ENCODE measurements around the gene SHCBP1L.
"Not testable (repeated sequence)": the region's sequence is repeated elsewhere in the genome, so short reads cannot be mapped to it uniquely, and the experiment has no call there.

The SHCBP1L gene

DNA sequence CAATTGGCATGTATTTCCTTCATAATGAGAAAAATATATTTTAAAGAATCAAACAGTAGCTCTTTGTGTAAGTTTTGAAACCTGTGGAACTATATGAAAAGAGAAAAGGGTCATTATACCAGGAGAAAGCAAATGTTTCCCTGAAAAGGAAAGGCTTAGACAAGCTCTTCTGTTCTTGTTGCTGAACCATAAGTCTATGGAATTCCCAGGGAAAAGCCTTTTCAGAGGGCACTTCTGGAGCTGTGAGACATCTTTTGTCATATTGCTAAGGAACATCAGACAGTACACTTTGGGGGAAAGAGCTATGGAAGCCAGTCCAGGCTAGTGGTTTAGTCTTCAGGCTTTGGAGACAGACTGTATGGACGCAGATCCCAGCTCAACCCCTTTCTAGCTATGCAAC, 12.1 kb upstream of the SHCBP1L start:
- no peak for DNase-seq (ENCODE audit: low read depth)

DNA sequence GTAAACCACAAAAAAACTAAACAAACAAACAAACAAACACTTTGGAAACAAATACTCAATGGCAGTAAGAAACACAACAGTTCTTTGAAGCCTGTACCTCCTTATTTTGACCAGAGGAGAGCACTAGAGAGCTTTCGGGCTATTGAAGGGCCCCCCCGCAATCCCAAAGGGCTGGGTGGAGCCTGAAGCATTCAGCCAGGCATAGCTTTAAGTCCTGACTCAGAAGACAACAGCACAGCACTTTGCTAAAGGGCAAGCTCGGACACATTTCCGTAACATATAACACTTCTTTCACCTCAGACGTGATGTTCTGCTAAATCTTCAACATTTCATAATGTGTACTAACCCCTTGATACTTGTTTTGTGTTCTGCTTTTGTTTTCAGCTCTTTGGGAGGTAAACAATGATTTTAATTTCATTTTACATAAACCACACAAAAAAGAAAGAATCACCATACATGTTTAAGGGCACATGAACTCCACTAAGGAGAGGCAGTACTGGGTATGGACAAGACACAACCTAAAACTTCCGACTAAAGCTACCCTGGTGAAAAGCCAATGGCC, 9.7 kb upstream of the SHCBP1L start:
- peak; percentile 93 for DNase-seq (ENCODE audit: low read depth)

DNA sequence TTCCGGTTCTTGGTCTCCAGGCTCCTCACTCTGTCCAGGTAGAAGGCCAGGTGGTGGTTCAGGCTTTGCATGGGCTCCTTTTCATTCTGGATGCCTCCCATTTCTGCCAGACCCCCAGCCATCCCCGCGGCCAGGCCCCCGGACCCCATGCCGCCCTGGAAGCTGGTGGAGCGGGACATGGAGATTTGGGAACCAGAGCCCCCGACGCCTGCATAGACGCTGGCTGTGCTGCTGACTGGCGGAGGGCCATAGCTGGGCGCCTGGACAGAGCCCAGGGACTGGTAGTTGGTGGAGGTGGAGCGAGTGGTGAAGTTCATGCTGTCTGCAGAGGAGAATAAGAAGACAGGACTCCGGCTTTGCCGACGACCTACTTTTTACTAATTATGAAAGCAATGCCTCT, 7.1 kb upstream of the SHCBP1L start:
- no peak for DNase-seq (ENCODE audit: low read depth)

DNA sequence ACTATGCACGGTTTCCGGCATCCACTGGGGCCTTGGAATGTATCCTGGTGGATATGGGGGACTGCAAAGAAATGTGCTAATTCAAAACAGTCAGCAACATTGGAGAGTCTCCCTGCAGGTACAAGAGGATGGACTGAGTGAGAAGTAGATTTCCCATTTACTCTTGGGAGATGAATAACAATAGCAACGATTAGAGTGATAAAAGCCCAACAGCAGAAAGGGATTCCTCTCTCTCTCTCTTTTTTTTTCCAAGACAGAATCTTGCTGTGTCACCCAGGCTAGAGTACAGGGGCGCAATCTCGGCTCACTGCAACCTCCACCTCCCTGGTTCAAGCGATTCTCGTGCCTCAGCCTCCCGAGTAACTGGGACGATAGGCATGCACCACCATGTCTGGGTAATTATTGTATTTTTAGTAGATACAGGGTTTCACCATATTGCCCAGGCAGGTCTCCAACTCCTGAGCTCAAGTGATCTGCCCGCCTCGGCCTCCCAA, 5.0 kb upstream of the SHCBP1L start:
- DNase-seq (ENCODE audit: low read depth) = no peak

DNA sequence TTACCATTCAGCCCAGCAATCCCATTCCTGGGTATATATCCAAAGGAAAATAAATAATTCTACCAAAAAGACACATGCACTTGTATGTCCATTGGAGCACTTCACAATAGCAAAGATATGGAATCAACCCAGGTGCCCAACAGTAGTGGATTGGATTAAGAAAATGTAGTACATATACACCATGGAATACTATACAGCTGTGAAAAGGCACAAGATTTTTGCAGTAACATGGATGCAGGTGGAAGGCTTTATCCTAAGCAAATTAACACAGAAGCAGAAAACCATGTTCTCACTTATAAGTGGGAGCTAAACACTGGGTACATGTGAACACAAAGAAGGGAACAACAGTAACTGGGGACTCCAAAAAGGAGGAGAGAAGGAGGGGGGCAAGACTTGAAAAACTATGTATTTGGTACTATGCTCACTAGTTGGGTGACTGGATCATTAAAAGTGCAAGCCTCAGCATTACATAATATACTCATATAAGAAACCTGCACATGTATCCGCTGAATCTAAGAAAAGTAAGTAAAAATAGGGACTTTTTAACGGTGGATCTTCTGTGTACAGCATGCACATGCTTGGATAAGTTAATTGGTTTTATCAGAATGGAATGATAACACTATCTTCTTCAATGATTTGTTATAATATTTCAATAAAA, 3.9 kb upstream of the SHCBP1L start:
- no peak for DNase-seq (ENCODE audit: low read depth)

DNA sequence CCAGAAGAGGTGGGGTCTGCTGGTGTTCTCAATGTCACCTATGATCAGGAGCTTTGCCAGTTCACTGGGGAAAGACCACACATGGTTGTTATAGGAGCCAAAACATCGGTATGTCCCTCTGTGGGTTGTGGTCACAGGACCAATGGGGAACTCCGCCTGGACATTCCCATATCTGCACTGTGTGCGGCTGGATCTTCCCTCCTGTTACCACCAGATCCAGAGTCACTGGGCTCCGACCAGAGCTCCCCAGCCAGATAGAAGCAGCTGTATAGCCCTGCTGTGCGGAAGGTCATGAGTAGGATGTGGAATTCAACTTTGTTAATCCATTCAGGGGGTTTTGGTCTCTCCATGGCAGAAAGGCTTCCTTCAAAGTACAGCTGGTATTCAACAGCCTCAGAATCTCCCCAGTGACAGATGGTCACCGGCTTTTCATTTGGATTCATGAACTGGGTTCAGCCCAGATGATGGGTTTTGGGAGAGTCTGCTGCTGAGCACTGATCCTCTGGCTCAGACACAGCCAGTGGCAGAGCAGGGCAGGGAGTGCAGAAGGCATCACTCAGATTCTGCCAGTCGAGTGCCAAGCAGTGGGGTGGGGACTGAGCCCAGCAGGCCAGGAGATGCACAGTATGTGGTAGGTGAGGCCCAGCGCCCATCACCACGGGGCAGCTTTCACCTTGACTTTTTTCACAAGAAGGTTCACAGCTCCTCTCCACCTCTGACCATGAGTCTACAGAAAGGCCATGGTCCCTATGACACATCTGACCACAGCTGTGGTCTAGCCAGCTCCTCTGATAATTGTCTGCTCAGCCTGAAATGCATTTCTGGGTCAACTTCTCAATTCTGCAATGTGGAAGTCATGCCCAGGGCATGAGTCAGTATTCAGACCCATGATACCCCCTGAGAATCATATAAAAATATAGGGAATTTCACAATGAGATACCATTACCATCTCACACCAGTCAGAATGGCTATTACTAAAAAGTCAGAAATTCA, 2.9 kb upstream of the SHCBP1L start:
- DNase-seq (ENCODE audit: low read depth) = peak; percentile 96

DNA sequence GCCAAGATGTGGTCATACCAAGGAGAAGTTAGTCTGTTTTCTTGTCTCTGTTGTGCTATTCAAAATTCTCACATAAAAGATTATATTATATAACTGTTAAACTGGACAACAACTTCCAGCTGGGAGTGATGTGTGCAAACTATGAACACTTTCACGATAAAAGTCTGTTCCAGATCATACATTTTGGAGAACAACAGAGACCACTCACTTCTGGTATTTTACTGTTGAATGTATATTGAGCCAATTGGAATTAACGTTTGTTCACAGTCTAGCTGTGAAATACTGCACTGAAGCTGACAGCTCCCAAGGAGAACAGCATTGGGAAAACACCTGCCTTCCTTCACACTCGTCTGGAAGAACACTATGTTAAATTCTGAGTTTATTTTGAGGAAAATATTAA, 860 bp upstream of the SHCBP1L start:
- DNase-seq (ENCODE audit: low read depth) = no peak

DNA sequence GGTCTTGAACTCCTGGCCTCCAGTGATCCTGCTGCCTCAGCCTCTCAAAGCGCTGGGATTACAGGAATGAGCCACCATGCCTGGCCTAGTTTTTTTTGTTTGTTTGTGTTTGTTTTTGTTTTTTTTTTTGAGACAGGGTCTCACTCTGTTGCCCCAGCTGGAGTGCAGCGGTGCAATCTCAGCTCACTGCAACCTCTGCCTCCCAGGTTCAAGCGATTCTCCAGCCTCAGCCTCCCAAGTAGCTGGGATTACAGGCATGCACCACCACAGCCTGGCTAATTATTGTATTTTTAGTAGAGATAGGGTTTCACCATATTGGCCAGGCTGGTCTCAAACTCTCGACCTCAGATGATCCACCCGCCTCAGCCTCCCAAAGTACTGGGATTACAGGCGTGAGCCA, 9.6 kb downstream of the SHCBP1L start:
- DNase-seq (ENCODE audit: low read depth) = not testable (repeated sequence)

DNA sequence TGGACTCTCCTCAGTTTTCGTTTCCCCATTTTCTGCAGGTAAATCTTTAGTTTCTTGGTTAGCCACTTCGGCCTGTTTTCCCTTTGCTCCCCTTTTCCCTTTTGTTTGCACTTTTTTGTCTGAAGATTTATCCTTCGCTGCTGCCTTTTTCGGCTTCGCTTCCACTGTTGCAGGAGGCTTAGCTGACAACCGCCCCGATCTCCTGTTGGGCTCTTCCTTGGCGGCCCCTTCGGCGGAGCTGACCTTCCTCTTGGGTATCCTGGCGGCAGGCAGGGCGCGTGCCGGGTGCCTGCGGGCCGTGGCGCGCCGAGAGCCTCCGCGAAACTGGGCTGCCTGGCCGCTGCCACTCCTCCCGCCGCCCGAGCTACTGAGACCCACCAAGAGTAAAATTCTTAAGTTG, 10.8 kb downstream of the SHCBP1L start:
- peak; percentile 8 for DNase-seq (ENCODE audit: low read depth)

DNA sequence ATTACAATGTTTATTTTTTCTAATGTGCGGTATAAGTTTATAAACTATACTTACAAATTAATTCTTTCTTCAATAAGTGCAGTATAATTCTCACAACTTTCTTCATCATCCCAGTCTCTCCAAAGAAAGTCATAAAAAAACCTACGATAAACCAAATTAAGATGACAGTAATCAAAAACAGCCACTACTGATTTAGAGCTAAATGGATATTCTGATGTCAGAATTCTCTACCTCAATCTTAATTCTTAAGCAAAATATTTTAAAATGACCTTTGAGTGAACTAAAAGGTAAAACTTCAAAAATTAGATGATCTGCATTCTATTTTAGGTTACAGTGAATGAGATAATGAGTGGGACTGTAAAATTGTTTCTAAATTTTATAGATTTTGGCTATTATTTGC, 13.6 kb downstream of the SHCBP1L start:
- no peak for DNase-seq (ENCODE audit: low read depth)

DNA sequence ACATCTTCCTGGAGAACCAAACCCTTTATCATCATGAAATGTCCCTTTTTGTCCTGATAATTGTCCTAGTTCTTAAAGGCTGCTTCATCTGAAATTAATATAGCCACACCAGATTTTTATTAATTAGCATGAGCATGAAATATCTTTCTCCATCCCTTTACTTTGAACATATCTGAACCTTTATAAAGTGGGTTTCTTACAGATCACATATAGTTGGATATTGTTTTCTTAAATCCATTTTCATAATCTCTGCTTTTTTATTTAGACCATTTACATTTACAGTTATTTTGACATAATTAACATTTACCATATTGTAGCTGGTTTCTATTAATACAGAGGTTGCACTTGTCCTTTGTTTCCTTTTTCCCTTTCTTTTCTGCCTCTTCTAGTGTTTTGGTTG, 17.2 kb downstream of the SHCBP1L start:
- DNase-seq (ENCODE audit: low read depth) = no peak

DNA sequence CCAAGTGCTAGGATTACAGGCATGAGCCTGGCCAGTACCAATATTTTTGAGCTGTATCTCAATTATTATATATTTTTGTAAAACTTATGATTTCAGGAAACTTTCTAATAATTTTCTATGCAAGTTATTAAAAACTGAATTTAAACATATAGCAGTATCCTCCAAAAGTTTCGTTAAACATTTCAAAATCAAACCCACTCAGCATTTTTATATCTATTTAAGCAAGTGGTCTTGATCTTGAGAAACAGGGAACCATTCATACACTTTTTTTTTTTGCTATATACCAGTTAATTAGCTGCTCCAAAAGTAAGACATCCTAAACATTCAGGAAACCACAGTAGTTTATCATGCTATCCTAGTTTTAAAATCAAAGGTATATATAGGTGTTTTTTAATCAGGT, 22.0 kb downstream of the SHCBP1L start:
- DNase-seq (ENCODE audit: low read depth) = no peak

DNA sequence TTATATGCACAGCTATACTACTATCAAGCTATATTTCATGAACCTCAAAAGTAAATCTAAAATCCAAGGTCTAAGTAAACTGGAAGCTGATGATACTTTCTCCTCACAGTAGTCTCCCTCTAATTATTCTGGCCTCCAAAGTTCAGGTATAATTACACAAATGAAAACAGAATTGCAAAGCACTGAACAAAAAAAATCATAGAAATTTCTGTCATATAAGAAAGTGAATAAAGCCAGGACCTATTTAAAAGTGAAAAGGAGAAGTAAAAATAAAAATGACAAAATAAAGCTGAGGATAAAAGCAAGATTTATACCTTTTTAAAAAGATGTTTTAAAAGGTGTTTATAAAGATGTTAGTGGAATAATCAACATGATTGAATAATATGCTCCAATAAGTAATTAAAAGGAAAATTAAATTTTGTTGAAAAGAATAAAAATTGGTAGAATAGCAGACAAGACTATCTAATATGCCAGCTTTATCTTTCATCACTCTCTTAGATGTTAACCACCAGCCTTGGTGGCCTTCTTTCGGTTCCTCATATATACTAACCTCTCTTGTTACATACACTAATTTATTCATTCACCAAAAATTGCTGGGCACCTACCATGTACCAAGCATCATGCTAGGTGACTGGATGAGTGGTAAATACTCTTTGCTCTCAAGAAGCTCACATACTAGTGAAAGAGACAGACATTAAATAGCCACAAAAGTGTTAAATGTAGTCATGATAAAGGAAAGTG, 25.1 kb downstream of the SHCBP1L start:
- DNase-seq (ENCODE audit: low read depth) = no peak

DNA sequence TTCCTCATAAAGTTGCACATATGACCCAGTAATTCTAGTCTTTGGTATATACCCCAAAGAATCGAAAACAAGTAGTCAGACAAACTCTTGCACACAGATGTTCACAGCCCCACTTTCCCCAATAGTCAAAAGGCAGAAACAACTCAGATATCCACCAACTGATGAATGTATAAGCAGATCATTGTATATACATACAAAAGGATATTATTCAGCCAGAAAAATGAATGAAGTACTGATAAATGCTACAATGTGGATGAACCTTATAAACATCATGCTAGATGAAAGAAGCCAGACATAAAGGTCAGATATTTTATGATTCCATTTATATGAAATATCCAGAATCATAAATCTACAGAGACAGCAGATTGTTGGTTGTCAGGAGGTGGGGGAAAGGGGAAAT, 27.3 kb downstream of the SHCBP1L start:
- DNase-seq (ENCODE audit: low read depth) = no peak

DNA sequence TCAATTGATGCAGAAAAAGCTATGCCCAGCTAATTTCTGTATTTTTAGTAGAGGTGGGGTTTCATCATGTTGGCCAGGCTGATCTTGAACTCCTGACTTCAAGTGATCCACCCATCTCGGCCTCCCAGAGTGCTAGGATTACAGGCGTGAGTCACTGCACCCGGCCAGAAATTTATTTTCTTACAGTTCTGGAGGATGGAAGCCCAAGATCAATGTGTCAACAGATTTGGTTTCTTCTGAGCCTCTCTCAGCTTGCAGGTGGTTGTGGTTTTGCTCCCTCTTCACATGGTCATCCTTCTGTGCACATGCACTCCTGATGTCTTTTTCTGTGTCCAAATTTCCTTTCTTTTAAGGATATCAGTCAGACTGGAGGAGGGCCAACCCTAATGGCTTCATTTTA, 35.6 kb downstream of the SHCBP1L start:
- DNase-seq (ENCODE audit: low read depth) = peak; percentile 43

DNA sequence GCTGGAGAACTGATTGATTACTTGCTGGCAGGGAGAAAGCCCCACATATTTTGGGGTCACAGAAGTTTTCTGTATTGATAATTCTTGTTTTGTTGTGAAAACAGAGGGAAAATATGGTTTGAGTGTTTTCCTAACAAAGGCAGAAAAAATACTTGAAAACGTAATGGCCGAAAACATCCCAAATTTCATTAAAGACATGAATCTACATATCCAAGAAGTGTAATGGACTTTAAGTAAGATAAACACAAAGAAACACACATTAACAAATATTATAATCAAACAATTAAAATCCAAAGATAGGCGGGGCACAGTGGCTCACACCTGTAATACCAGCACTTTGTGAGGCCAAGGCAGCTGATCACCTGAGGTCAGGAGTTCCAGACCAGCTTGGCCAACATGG, 39.6 kb downstream of the SHCBP1L start:
- no peak for DNase-seq (ENCODE audit: low read depth)

DNA sequence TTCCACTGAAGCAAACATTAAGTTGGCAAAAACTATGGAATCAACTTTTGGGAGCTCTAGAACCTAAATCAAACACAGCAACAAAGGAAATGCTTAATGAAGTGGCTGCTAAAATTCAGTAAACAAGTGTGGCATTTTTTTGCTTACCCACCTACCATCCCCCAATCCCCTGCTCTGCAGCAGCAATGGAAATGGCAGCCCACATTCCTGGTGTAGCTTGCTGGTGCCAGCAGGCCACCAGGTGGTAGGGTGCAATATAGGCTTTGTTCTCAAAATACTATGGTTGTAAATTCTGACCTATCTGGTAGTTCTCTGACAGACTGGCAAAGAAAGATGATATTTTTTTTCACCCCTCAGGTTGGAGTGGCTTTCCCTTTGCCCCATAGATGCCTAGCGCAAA, 42.8 kb downstream of the SHCBP1L start:
- DNase-seq (ENCODE audit: low read depth) = no peak

DNA sequence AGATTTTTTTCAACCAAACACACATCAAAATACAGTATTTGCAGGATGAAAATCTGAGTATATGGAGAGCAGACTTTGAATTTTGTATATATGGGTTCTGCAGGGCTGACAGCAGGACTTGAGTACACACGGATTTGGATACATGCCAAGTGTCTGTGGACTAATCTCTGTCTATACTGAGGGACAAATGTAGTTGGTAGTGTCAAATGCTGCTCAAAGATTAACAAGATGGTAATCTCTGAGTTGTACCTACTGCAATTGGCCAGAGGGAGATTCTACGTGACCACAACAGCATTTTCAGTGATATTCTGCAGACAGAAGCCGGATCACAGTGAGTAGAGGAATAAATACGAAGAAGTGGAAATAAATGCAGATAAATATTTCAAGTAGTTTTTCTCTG, 43.4 kb downstream of the SHCBP1L start:
- no peak for DNase-seq (ENCODE audit: low read depth)

DNA sequence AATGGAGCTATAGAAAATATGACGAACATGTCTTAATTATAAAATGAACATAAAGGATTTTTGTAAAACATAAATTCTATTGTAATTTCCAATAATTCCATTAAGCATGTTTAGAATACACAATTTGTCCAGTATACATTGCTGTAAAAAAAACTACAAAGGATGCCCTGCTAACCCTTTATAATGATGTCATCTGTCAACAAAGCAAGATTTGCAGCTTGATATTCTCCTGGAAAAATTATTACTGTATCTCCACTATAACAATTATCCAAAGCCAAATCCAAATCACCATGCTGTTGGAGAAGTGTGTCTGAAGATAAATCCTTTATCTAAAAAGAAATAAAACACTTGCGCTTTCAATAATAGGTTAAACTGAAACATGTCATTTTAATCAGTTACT, 47.6 kb downstream of the SHCBP1L start:
- DNase-seq (ENCODE audit: low read depth) = no peak

DNA sequence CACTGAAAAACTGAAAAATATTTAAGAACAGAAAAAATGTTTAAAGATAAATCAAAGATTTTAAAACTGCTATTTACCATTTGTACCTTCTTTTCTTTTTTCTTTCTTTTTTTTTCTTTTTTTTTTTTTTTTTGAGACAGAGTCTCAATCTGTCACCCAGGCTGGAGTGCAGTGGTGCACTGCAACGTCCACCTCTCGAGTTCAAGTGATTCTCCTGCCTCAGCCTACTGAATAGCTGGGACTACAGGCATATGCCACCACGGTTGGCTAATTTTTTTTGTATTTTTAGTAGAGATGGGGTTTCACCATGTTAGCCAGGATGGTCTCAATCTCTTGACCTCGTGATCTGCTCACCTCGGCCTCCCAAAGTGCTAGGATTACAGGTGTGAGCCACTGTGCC, 51.0 kb downstream of the SHCBP1L start:
- not testable (repeated sequence) for DNase-seq (ENCODE audit: low read depth)

DNA sequence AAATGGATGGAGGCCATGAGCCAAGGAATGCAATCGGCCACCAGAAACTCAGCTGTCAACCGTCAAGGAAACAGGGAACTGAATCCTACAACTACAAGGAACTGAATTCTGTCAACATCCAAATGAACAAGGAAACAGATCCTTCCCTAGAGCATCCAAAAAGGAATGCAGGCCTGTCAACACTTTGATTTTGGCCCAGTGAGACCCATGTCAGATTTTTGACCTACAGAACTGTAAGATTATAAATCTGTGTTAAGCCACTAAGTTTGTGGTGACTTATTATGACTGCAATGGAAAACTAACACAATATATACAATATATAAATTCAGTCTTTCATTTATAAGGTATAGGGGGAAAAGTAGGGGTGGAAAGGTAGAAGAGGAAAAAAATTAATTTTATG, 55.3 kb downstream of the SHCBP1L start:
- no peak for DNase-seq (ENCODE audit: low read depth)

DNA sequence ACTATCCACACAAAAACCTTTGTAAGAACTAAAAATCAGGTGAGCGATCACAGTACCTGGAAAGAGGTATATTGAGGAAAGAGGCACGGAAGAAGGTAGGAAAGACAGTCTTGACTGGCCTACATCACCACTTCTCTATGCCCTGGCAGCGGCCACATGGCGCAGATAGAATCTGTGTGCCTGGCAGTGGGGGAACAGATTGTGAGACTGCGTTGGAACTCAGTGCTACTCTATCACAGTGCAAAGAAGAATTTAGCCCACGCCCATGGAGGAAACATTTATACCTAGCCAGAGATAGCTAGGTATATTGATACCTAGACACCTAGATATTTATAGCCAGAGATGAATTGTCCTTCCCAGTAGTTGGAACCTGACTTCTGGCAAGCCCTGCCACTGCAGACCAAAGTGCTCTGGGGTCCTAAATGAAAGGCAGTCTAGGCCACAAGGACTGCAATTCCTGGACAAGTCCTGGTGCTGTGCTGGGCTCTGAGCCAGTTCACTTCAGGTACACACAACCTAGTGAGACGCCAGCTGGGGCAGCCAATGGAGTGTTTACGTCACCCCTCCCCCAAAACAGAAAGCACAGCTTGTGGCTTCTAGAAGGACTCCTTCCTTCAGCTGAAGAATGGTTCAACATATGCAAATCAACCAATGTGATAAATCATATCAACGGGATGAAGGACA, 61.9 kb downstream of the SHCBP1L start:
- DNase-seq (ENCODE audit: low read depth) = no peak

Measured in iris pigment epithelial cell (primary cell).